ENCODE data around the gene CHRDL2. TPM values are rescaled to one million over a fixed set of nuclear protein-coding genes. Genes with fewer than 3 reads are reported as not detected.
"Not testable (repeated sequence)": the region's sequence is repeated elsewhere in the genome, so short reads cannot be mapped to it uniquely, and the experiment has no call there.

The CHRDL2 gene
- total and polyA plus RNA-seq, 9 donors = 0.22 to 12.3 (median 2.7) TPM; not detected in 4

GRCh38 chr11:74662487-74663103 is 68.6 kb downstream of the CHRDL2 start:
- no peak for TF ChIP-seq CTCF (IDR thresholded peaks at IDR 0.05)
- TF ChIP-seq EP300 (IDR thresholded peaks at IDR 0.05) = no peak
- no peak for TF ChIP-seq POLR2A (IDR thresholded peaks at IDR 0.05)
- WGBS, 3 donors = 93 to 97% (median 93%) methylated on average over 4 of the region's 4 CpGs
- intact Hi-C loops (cut with DNase I) = no loop called here

GRCh38 chr11:74659124-74659523 is 72.1 kb downstream of the CHRDL2 start:
- DNase-seq; H3K4me3 ChIP-seq; H3K36me3 ChIP-seq; H3K9me3 ChIP-seq; H3K27ac ChIP-seq; intact Hi-C loops (cut with DNase I); H3K27me3 ChIP-seq; H3K4me1 ChIP-seq (ENCODE audit: insufficient read depth): not testable (repeated sequence)
- 85 to 89% (median 88%) methylated on average over 4 of the region's 4 CpGs for WGBS, 3 donors

More at GRCh38 chr11:74662487-74663103, 68.6 kb downstream of the CHRDL2 start:
- no peaks in the 10 kb centered on the region for H3K36me3 ChIP-seq
- no peak overlapping the region for H3K4me3 ChIP-seq
- no peaks in the 10 kb centered on the region for H3K4me1 ChIP-seq (ENCODE audit: insufficient read depth)
- no peaks in the 10 kb centered on the region for H3K27me3 ChIP-seq
- no peak overlapping the region for H3K27ac ChIP-seq
- no peaks in the 10 kb centered on the region for H3K9me3 ChIP-seq
- DNase-seq = no peak

GRCh38 chr11:74654976-74655375 is 76.2 kb downstream of the CHRDL2 start:
- H3K4me1 ChIP-seq (ENCODE audit: insufficient read depth) = no peaks in the 10 kb centered on the region
- H3K27me3 ChIP-seq = no peaks in the 10 kb centered on the region
- no peaks in the 10 kb centered on the region for H3K36me3 ChIP-seq
- H3K4me3 ChIP-seq = no peak overlapping the region
- TF ChIP-seq POLR2A (IDR thresholded peaks at IDR 0.05) = no peak
- TF ChIP-seq CTCF (IDR thresholded peaks at IDR 0.05) = no peak
- TF ChIP-seq EP300 (IDR thresholded peaks at IDR 0.05) = no peak
- intact Hi-C loops (cut with DNase I) = no loop called here
- H3K9me3 ChIP-seq = no peaks in the 10 kb centered on the region
- DNase-seq = no peak
- WGBS, 3 donors = 95 to 98% (median 97%) methylated on average over 5 of the region's 5 CpGs
- no peak overlapping the region for H3K27ac ChIP-seq

GRCh38 chr11:74650498-74650897 is 80.7 kb downstream of the CHRDL2 start:
- intact Hi-C loops (cut with DNase I) = no loop called here
- DNase-seq = no peak
- no peaks in the 10 kb centered on the region for H3K36me3 ChIP-seq
- no peak overlapping the region for H3K4me3 ChIP-seq
- H3K9me3 ChIP-seq = no peaks in the 10 kb centered on the region
- WGBS, 3 donors = 62 to 67% (median 63%) methylated on average over 2 of the region's 2 CpGs
- no peaks in the 10 kb centered on the region for H3K27me3 ChIP-seq
- no peak overlapping the region for H3K27ac ChIP-seq
- H3K4me1 ChIP-seq (ENCODE audit: insufficient read depth) = no peaks in the 10 kb centered on the region
- TF ChIP-seq CTCF (IDR thresholded peaks at IDR 0.05) (no peak), POLR2A (IDR thresholded peaks at IDR 0.05) (no peak), EP300 (IDR thresholded peaks at IDR 0.05) (no peak)

- Histone ChIP-seq H3K9me3 (no peaks in the 10 kb centered on the region), H3K27me3 (no peaks in the 10 kb centered on the region), H3K4me3 (no peak overlapping the region), H3K4me1 (ENCODE audit: insufficient read depth) (no peaks in the 10 kb centered on the region), H3K27ac (no peak overlapping the region), H3K36me3 (no peaks in the 10 kb centered on the region)
- TF ChIP-seq CTCF (IDR thresholded peaks at IDR 0.05) = no peak
- no peak for TF ChIP-seq EP300 (IDR thresholded peaks at IDR 0.05)
- TF ChIP-seq POLR2A (IDR thresholded peaks at IDR 0.05) = no peak
- intact Hi-C loops (cut with DNase I) = no loop called here
- DNase-seq = no peak
- 89 to 97% (median 95%) methylated on average over 4 of the region's 4 CpGs for whole genome bisulfite sequencing, 3 donors
Observed at GRCh38 chr11:74648894-74649293, 82.3 kb downstream of the CHRDL2 start.

All from ovary (tissue), 9 donors.